Large intestine (tissue), 3 donors: ENCODE results near the gene COL4A2. TPM values are rescaled to one million over a fixed set of nuclear protein-coding genes. Genes with fewer than 3 reads are reported as not detected.
"Not testable (repeated sequence)": the region's sequence is repeated elsewhere in the genome, so short reads cannot be mapped to it uniquely, and the experiment has no call there.

ENCODE experiments used
- DNase-seq, 2 donors: peaks; one replicate each; pipeline versions ENCODE4 v3.0.0 to v3.0.0-alpha.2; 2013
- H3K27ac ChIP-seq: one replicate; pipeline ENCODE4 v1.5.1; 2013; ENCODE audit warnings: low read length
- H3K27me3 ChIP-seq: 2 replicates; pipeline ENCODE4 v1.6.1; 2013; ENCODE audit warnings: low read length; ENCODE audit not compliant: control insufficient read depth, insufficient read depth
- H3K36me3 ChIP-seq: 2 replicates; pipeline ENCODE4 v1.6.1; 2013; ENCODE audit warnings: low read length; ENCODE audit not compliant: control insufficient read depth, insufficient read depth
- H3K4me1 ChIP-seq: one replicate; pipeline ENCODE4 v1.6.1; 2013; ENCODE audit warnings: low read length; ENCODE audit not compliant: control insufficient read depth, insufficient read depth
- H3K4me3 ChIP-seq: one replicate; pipeline ENCODE4 v1.5.1; 2013; ENCODE audit warnings: low read length
- H3K9me3 ChIP-seq: one replicate; pipeline ENCODE4 v1.6.1; 2013; ENCODE audit warnings: mild to moderate bottlenecking, low read depth, low read length, moderate library complexity; ENCODE audit not compliant: control insufficient read depth
- WGBS: methylation state at CpG from one replicate; pipeline ENCODE4 v1.1.5; 2013; ENCODE audit warnings: low lambda C conversion rate; ENCODE audit not compliant: insufficient coverage; 5-methylcytosine and 5-hydroxymethylcytosine counted together
- polyA plus RNA-seq: library from polyadenylated mRNA; unstranded; fragments of 120-200 nt; gene quantifications from one replicate; pipeline ENCODE4 v1.2.1, GENCODE V29; 2013

COL4A2 gene
- polyA plus RNA-seq, 1 donor, result 164 TPM

- Histone ChIP-seq H3K36me3 (peaks cover 62% of the 10 kb centered on the region), H3K27ac (no peak overlapping the region), H3K27me3 (no peaks in the 10 kb centered on the region), H3K4me1 (no peaks in the 10 kb centered on the region), H3K9me3 (no peaks in the 10 kb centered on the region), H3K4me3 (no peak overlapping the region)
- DNase-seq, result no peak
- WGBS, result no CpG with 5 or more reads among the region's 15 CpGs
Observed at GRCh38 chr13:110486061-110486715, 179.1 kb downstream of the COL4A2 start.

- WGBS, result no CpG with 5 or more reads among the region's 3 CpGs
- not testable (repeated sequence) for H3K27me3 ChIP-seq
Observed at GRCh38 chr13:110486880-110487279, 179.8 kb downstream of the COL4A2 start.

GRCh38 chr13:110490009-110490770 is 183.1 kb downstream of the COL4A2 start:
- WGBS, result no CpG with 5 or more reads among the region's 24 CpGs
- peaks cover 61% of the 10 kb centered on the region for H3K36me3 ChIP-seq
- DNase-seq, result no peak
- no peaks in the 10 kb centered on the region for H3K27me3 ChIP-seq
- H3K27ac ChIP-seq, result no peak overlapping the region
- no peaks in the 10 kb centered on the region for H3K4me1 ChIP-seq
- no peak overlapping the region for H3K4me3 ChIP-seq
- no peaks in the 10 kb centered on the region for H3K9me3 ChIP-seq

More at GRCh38 chr13:110486880-110487279, 179.8 kb downstream of the COL4A2 start:
- H3K9me3 ChIP-seq, H3K27ac ChIP-seq, H3K4me1 ChIP-seq, H3K4me3 ChIP-seq, DNase-seq: not testable (repeated sequence)
- H3K36me3 ChIP-seq, result peaks cover 66% of the 10 kb centered on the region

GRCh38 chr13:110491869-110492678 is 185.0 kb downstream of the COL4A2 start:
- Histone ChIP-seq H3K36me3 (peaks cover 69% of the 10 kb centered on the region), H3K4me1 (no peaks in the 10 kb centered on the region), H3K9me3 (no peaks in the 10 kb centered on the region), H3K4me3 (no peak overlapping the region), H3K27ac (no peak overlapping the region), H3K27me3 (no peaks in the 10 kb centered on the region)
- DNase-seq, result no peak
- WGBS, result no CpG with 5 or more reads among the region's 24 CpGs

- no peaks in the 10 kb centered on the region for H3K4me1 ChIP-seq
- H3K9me3 ChIP-seq, result no peaks in the 10 kb centered on the region
- WGBS, result no CpG with 5 or more reads among the region's 30 CpGs
- peaks cover 74% of the 10 kb centered on the region for H3K36me3 ChIP-seq
- H3K27me3 ChIP-seq, result no peaks in the 10 kb centered on the region
- no peak overlapping the region for H3K4me3 ChIP-seq
- DNase-seq, result no peak
- no peak overlapping the region for H3K27ac ChIP-seq
Observed at GRCh38 chr13:110492679-110493593, 185.9 kb downstream of the COL4A2 start.

- no peak for DNase-seq
- Histone ChIP-seq H3K27me3 (no peaks in the 10 kb centered on the region), H3K27ac (no peak overlapping the region), H3K4me3 (no peak overlapping the region), H3K9me3 (no peaks in the 10 kb centered on the region), H3K4me1 (no peaks in the 10 kb centered on the region), H3K36me3 (peaks cover 74% of the 10 kb centered on the region)
- WGBS, result no CpG with 5 or more reads among the region's 9 CpGs
Observed at GRCh38 chr13:110493613-110494012, 186.5 kb downstream of the COL4A2 start.

GRCh38 chr13:110495376-110495775 is 188.3 kb downstream of the COL4A2 start:
- Histone ChIP-seq H3K27me3 (no peaks in the 10 kb centered on the region), H3K36me3 (peaks cover 73% of the 10 kb centered on the region), H3K9me3 (no peaks in the 10 kb centered on the region), H3K27ac (no peak overlapping the region), H3K4me1 (no peaks in the 10 kb centered on the region), H3K4me3 (no peak overlapping the region)
- no peak for DNase-seq
- no CpG with 5 or more reads among the region's 3 CpGs for WGBS

GRCh38 chr13:110495881-110496280 is 188.8 kb downstream of the COL4A2 start:
- H3K27ac ChIP-seq, result no peak overlapping the region
- H3K4me3 ChIP-seq, result no peak overlapping the region
- DNase-seq, result no peak
- H3K36me3 ChIP-seq, result peaks cover 73% of the 10 kb centered on the region
- no peaks in the 10 kb centered on the region for H3K27me3 ChIP-seq
- no peaks in the 10 kb centered on the region for H3K4me1 ChIP-seq
- no CpG with 5 or more reads among the region's 3 CpGs for WGBS
- H3K9me3 ChIP-seq, result no peaks in the 10 kb centered on the region

GRCh38 chr13:110496281-110496680 is 189.2 kb downstream of the COL4A2 start:
- Histone ChIP-seq H3K36me3 (peaks cover 72% of the 10 kb centered on the region), H3K9me3 (no peaks in the 10 kb centered on the region), H3K4me3 (no peak overlapping the region), H3K27ac (no peak overlapping the region), H3K4me1 (no peaks in the 10 kb centered on the region), H3K27me3 (no peaks in the 10 kb centered on the region)
- WGBS, result no CpG with 5 or more reads among the region's 3 CpGs
- no peak for DNase-seq
